NK-92 treated with Interleukin-12 subunit alpha and Interleukin-12 subunit beta, amount 100 ng/mL, for 24 hours (cell line): Measurements from ENCODE around the gene NLGN1.
"Not testable (repeated sequence)": the region's sequence is repeated elsewhere in the genome, so short reads cannot be mapped to it uniquely, and the experiment has no call there.

ENCODE experiments used
- DNase-seq: peaks from one replicate; lab custom pipeline; 2025; lab: John Stamatoyannopoulos, UW

Gene NLGN1

DNA sequence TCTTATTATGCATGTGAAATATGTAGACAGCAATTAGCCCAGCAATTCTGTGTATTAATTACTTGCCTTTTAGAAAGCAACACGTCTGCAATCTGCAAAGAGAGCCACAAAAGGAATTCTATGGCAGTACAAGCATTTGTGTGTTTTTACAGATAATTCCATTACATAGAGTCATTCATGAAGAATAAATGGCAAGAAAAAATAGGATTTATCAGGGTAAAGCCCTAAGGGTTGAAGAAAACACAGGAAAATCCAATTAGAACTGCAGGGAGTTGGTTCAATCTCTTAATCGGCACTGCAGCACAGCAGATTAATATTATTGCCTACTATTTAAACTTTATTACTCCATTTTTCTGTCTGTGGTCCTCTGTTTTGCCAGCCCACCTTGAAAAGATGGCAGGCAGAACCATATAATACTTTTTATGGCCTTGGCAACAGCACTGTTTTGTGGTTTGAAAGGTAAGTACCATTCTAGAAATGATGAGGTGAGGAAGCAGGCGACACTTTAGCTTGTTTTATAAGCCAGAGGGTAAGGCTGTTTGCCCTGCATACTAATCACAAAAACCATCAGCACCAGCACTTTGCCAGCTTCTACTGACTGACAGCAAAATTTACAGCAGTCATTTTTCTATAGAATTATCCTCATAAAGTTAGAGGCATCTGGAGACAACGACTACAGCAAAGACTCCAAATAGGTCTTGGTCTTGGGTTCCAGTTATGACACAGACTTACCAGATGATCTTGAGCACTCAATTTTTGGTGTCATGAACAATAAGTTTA, 823.4 kb downstream of the NLGN1 start:
- no peak for DNase-seq

- no peak for DNase-seq
Measured at GRCh38 chr3:174223042-174223441, 825.5 kb downstream of the NLGN1 start.

DNA sequence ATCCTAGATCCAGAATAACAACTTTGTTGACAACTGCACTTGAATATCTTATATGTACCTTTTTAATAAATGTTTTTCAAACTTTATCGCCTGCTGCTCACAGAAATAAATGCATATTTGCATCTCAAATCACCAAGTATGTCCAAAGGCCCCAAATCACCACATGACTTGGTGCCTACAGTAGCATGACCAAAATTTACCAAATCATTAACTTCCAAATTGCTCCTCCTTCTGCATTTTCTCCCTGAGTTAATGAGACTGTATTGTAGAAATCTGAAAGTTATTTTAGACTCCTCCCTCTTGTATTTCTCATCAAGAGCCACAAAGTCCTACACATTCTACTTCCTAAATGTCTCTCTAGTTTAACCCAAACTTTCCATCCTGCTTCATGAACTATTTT, 826.1 kb downstream of the NLGN1 start:
- DNase-seq = no peak

GRCh38 chr3:174229916-174230315, 832.4 kb downstream of the NLGN1 start:
- no peak for DNase-seq

GRCh38 chr3:174232028-174232657, 834.6 kb downstream of the NLGN1 start:
- not testable (repeated sequence) for DNase-seq

GRCh38 chr3:174232658-174233429, 835.3 kb downstream of the NLGN1 start:
- DNase-seq = no peak

- no peak for DNase-seq
Measured at GRCh38 chr3:174233511-174233910, 836.0 kb downstream of the NLGN1 start.

GRCh38 chr3:174242311-174243041, 844.9 kb downstream of the NLGN1 start:
- no peak for DNase-seq

DNA sequence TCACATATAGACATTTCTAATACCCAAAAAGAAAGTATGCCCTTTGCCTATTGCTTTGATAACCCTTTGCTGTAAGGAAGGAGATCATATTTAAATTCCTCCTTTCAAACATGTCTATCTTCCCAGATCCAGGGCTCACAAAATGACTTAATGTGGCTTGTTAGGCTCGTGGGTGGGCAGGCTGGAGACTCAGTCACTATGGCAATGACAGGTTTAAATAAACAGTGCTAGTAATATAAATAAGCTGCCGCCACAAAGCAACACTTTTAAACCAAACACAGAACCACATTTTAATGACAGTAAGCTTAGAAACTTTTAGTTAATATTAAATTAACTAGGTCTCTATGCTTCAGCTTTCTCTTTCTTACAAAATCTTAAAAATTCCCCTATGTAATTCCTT, 845.6 kb downstream of the NLGN1 start:
- no peak for DNase-seq

DNA sequence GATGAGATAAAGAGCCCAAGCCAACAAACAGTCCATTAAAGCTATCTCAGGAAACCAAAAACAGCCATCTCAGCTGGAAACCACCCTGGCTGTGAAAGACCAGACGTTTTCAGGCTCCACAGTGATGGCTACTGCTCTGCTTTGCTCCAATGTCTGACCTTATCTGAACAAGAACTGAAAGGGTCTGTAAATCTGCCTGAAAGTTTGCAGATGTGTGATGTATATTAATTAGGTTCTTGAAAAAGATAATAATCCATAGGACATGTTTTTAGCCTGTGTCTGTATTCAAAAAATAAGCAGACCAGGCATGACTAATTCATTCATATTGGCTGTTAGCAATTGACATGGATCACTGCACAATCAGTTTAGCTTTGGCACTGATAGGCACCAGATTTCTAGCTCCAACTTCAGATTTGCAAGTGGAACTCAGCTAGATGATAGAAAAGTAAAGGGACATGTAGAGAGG, 850.2 kb downstream of the NLGN1 start:
- DNase-seq = no peak

GRCh38 chr3:174251681-174252080, 854.1 kb downstream of the NLGN1 start:
- no peak for DNase-seq

GRCh38 chr3:174253196-174253823, 855.8 kb downstream of the NLGN1 start:
- no peak for DNase-seq

DNA sequence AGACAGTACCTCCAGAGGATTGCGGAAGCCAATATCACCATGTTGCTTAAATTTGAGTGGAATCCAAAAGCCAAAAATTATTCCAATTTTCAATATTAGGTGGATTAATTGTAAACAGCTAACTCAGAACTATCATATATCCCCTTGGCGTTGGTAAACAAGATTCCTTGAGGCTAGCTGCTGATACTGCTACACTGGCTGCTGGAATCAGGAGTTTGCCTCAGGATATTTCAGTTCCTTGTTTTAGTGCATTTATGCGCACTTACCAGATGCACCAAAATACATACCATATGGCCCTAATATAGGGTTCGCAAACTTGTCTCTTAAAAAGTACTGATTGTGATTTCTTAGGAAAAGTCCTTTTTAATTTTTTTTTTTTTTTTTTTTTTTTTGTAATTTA, 856.4 kb downstream of the NLGN1 start:
- DNase-seq = no peak

DNA sequence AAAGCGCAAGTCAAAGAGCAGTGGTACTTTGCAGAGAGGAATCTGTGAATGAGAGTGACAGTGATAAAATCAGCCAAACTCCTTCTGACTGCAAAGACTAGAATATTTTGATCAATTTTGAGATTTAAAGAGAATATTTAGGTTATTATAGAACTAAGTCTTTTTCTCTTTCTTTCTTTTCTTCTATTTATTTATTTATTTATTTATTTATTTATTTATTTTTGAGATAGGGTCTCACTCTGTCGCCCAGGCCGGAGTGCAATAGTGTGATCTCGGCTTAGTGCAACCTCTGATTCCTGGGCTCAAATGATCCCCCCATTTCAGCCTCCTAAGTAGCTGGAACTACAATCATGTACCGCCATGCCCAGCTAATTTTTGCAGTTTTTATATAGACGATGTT, 857.9 kb downstream of the NLGN1 start:
- DNase-seq = no peak

DNA sequence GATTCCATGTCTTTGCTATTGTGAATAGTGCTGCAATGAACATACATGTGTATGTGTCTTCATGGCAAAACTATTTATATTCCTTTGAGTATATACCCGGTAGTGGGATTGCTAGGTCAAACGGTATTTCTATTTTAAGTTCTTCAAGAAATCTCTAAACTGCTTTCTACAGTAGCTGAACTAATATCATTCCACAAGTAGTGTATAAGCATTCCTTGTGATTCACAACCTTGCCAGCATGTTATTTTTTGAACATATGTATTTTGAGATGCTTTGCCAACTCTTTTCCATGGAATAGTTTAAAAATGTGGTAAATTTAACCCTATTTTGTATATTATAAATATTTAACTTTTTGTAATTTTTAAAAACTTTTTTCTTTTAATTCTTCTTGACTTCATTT, 868.9 kb downstream of the NLGN1 start:
- no peak for DNase-seq

- no peak for DNase-seq
Measured at GRCh38 chr3:174268061-174268460, 870.5 kb downstream of the NLGN1 start.

DNA sequence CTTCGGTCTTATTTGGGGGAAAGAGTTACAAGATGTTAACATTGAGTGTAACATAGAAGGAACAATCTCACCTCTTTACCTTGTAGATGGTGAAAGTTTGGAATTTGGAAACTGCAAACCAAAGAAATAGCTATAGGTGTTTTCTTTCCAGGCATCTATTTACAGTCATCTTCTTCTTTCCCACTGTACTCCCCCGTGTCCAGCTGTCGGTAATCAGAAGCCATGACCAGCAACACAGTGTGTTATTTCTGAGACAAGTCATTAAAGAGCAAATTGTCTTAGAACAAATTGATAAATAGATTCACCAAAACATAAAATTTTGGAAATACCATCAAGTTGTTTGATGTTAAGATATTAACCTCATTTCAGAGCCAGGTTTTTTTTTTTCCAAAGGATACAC, 871.0 kb downstream of the NLGN1 start:
- no peak for DNase-seq

DNA sequence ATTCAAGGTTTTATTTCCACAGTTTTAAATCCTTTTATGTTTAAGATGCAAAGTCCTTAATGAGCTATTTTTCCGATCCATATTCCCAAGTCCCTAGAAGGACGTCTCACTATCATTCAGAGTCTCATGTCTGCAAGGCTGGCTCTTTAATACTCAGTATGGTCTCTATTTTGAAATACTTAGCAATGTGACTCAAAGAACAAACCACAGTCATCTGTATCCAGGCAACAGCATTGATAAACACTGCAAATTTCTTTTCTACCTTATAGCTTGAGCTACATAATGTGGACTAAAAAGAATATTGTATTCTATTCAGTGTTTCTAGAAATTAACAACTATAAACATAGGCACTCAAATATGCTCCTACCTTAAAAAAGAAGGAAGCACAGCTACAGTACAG, 873.3 kb downstream of the NLGN1 start:
- no peak for DNase-seq

DNA sequence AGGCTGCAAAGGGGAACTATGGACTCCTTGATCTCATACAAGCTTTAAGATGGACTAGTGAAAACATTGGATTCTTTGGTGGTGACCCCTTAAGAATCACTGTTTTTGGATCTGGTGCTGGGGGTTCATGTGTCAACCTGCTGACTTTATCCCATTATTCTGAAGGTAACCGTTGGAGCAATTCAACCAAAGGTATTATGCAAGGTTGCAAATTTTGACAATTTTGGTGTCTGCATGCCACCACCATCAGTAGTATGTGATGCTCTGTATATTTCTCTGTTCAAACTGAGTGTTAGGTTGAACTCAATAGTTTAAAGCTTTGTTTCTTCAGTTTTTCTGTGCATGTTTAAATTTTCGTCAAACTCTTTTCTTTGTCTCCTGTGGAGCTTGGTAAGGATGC, 877.8 kb downstream of the NLGN1 start:
- DNase-seq = no peak

GRCh38 chr3:174276826-174277225, 879.3 kb downstream of the NLGN1 start:
- no peak for DNase-seq

DNA sequence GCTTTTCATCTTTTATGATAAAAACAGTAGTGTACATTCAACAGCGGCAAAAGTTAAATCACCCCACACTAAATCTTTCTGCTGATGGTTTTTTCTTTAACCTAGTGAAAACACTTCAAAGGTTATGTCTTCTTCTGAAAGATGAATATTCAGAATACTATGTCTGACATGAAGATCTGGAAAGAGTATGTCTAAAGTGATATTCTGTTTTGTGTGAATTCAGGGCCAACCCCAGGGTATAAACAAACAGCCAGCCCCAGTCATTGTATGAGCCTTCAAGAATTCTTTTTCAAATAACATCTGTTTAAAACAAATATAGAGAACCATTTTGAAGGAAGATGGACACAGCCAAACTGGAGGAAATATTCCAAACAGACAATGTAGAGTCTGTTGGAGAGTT, 880.5 kb downstream of the NLGN1 start:
- DNase-seq = no peak

DNA sequence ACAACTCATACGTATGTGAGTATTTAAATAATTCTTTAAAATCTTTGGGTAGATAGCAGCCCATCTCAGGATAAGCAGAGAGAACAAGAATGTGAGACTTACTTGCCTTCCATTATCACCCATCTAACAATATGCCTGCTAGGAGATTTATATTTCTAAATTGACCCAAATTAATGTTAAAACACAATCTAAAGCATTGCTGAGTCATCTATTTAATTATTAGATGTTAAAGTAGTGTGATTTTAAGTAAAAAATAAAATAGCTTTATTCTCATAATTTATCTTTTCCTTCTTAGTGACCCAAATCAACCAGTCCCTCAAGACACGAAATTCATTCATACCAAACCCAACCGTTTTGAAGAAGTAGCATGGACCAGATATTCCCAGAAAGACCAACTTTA, 882.6 kb downstream of the NLGN1 start:
- no peak for DNase-seq
